BJ (cell line): ENCODE results near the gene SVOPL. TPM values are rescaled to one million over a fixed set of nuclear protein-coding genes. Genes with fewer than 3 reads are reported as not detected.

Experiments used
- CTCF ChIA-PET: fragments of 350-600 bp; formaldehyde crosslinking; extraction: SDS; loops from one replicate; lab custom pipeline; 2021; ENCODE audit warnings: antibody characterized with exemption, inconsistent platforms; lab: Yijun Ruan, JAX
- POLR2A ChIA-PET: fragments of 300-600 bp; sonication (Branson Sonifier 250); formaldehyde crosslinking; extraction: SDS; loops from one replicate; lab custom pipeline; 2021; ENCODE audit warnings: antibody characterized with exemption; lab: Charles Lee
- DNase-seq: peaks from one replicate; pipeline ENCODE4 v3.0.0-alpha.2; 2011; ENCODE audit warnings: low read depth
- H3K27me3 ChIP-seq: 2 replicates; pipeline ENCODE4 v1.6.0; 2011; ENCODE audit warnings: low read length; ENCODE audit not compliant: control insufficient read depth, insufficient read depth
- H3K36me3 ChIP-seq: 2 replicates; pipeline ENCODE4 v1.5.1; 2011; ENCODE audit warnings: low read length; ENCODE audit not compliant: control insufficient read depth, insufficient read depth
- H3K4me3 ChIP-seq: 2 replicates; pipeline ENCODE4 v1.5.1; 2011; ENCODE audit warnings: low read depth, mild to moderate bottlenecking, control low read depth, low read length
- polyA plus RNA-seq: library from polyadenylated mRNA; depleted of rRNA; stranded (reverse); fragments of >200 nt; gene quantifications from 2 replicates; pipeline ENCODE4 v1.2.3, GENCODE V29; 2011
- TF ChIP-seq, protein P1 (sequence below): IDR thresholded peaks from 2 replicates; pipeline ENCODE4 v1.5.1; 2011; ENCODE audit warnings: low read depth, mild to moderate bottlenecking, control low read depth, inconsistent platforms, low read length, moderate library complexity; ENCODE audit not compliant: insufficient read depth

SVOPL gene
- polyA plus RNA-seq, 1 experiment, result not detected

DNA sequence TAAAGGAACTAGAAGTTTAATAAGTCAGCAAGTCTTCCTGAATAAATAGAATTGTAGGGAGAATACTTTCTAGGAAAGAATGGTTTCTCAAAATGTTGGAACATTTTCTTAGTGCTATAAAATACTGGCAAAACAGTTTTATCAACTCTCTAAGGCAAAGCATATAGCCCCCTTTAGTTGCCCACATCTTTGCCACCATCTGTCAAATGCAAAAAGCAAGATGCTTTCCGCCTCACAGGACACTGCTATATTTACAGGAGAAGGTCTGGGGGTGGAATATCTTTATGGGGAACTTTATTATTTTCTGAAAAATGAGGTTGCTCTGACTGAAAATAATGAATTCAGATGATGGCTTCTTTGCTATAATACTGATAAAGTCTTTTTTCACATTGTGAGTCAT is 78.3 kb downstream of the SVOPL start:
- Histone ChIP-seq H3K4me3 (no peak overlapping the region), H3K36me3 (no peaks in the 10 kb centered on the region), H3K27me3 (no peaks in the 10 kb centered on the region)
- ChIA-PET POLR2A (no interaction called here), CTCF (no interaction called here)
- TF ChIP-seq, protein P1, sequence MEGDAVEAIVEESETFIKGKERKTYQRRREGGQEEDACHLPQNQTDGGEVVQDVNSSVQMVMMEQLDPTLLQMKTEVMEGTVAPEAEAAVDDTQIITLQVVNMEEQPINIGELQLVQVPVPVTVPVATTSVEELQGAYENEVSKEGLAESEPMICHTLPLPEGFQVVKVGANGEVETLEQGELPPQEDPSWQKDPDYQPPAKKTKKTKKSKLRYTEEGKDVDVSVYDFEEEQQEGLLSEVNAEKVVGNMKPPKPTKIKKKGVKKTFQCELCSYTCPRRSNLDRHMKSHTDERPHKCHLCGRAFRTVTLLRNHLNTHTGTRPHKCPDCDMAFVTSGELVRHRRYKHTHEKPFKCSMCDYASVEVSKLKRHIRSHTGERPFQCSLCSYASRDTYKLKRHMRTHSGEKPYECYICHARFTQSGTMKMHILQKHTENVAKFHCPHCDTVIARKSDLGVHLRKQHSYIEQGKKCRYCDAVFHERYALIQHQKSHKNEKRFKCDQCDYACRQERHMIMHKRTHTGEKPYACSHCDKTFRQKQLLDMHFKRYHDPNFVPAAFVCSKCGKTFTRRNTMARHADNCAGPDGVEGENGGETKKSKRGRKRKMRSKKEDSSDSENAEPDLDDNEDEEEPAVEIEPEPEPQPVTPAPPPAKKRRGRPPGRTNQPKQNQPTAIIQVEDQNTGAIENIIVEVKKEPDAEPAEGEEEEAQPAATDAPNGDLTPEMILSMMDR, result no peak
- no peak for DNase-seq

DNA sequence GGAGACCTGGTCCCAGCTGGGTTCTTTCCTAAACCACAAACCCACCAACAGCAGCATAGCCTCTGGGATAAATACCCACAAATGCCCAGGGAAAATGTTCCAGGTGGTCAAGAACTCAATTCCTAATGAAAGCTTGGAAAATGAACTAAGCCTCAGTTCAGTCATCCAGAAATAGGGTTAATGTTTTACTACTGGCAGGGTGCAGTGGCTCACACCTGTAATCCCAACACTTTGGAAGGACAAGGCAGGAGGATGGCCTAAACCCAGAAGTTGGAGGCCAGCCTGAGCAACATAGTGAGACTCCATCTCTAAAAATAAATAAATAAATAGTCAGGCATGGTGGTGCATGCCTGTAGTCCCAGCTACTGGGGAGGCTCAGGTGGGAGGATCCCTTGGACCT is 82.2 kb downstream of the SVOPL start:
- TF ChIP-seq, protein P1, result no peak
- DNase-seq, result no peak
- ChIA-PET POLR2A (no interaction called here), CTCF (no interaction called here)
- Histone ChIP-seq H3K36me3 (no peaks in the 10 kb centered on the region), H3K27me3 (no peaks in the 10 kb centered on the region), H3K4me3 (no peak overlapping the region)

DNA sequence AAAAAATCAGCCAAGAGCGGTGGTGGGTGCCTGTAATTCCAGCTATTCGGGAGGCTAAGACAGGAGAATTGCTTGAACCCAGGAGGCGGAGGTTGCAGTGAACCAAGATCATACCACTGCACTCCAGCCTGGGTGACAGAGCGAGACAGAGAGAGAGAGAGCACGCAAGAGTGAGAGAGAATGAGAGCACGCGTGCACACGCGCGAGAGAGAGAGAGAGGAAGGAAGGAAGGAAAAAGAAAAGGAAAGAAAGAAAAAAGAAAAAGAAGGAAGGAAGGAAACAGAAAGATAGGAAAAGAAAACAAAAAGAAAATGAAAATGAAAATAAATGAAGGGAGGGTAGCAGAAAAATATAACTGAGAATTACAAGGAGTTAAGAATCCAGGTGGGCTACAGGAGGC is 82.7 kb downstream of the SVOPL start:
- no peak for DNase-seq
- ChIA-PET POLR2A (no interaction called here), CTCF (no interaction called here)
- Histone ChIP-seq H3K36me3 (no peaks in the 10 kb centered on the region), H3K27me3 (no peaks in the 10 kb centered on the region), H3K4me3 (no peak overlapping the region)
- TF ChIP-seq, protein P1, result no peak

DNA sequence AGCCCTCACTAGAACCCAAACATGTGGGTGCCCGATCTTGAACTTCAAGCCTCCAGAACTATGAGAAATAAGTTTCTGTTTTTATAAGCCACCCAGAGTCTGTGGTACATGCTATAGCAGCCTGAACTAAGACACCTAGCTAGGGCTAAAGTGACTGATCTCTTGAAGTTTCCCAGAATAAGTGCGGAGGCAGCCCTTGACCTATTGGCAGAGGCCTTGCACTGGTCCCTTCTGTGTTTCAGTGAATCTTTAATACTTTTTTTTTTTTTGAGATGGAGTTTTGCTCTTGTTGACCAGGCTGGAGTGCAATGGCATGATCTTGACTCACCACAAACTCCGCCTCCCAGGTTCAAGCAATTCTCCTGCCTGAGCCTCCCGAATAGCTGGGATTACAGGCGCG is 85.1 kb downstream of the SVOPL start:
- Histone ChIP-seq H3K36me3 (no peaks in the 10 kb centered on the region), H3K4me3 (no peak overlapping the region), H3K27me3 (no peaks in the 10 kb centered on the region)
- ChIA-PET POLR2A (no interaction called here), CTCF (interaction anchor here (1.5 kb wide), 1 partner anchor 16 kb away, joined by 3 read pairs; no protein-coding TSS in a partner anchor)
- TF ChIP-seq, protein P1, result no peak
- DNase-seq, result no peak

DNA sequence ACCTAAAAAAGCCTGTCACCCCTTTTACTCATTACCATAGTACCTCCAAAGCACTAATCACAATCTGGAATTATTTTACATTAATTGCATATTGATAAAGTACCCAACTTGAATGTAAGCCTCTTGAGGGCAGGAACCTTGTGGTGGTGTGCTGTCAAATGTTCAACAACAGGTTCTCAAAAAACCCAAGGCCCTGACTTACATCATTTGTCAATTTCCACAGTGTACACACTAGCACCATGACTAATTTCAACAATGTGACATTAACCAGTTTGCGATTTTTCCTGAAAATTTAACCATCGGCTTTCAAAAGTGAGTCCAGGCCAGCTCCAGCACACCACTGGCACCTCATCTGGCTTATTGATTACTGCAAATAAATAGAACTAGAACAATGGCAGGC is 87.5 kb downstream of the SVOPL start:
- no peaks in the 10 kb centered on the region for H3K27me3 ChIP-seq
- ChIA-PET POLR2A (no interaction called here), CTCF (no interaction called here)
- H3K36me3 ChIP-seq, result no peaks in the 10 kb centered on the region
- no peak for DNase-seq
- TF ChIP-seq, protein P1, result no peak
- no peak overlapping the region for H3K4me3 ChIP-seq
